K562 (cell line): ENCODE data around the gene CNR2. TPM values are rescaled to one million over a fixed set of nuclear protein-coding genes. Genes with fewer than 3 reads are reported as not detected.

Experiments
- LARP7 ChIP-seq: fragments of 450-650 bp; IDR thresholded peaks from 2 replicates; pipeline ENCODE4 v1.6.1; 2016
- NR2C2 ChIP-seq, 2 experiments: fragments of 200-800 bp in 1 of 2; sonication (Bioruptor generic) in 1 of 2; sonication (generic) in 1 of 2; formaldehyde crosslinking in 1 of 2; IDR thresholded peaks; 2 replicates each; pipeline versions ENCODE4 v1.6.1 to v1.8.0; 2016 to 2022; ENCODE audit warnings: mild to moderate bottlenecking in 1 of 2, missing compliant biosample characterization in 1 of 2, missing genetic modification characterization in 1 of 2, missing genetic modification reagents in 1 of 2
- PHB2 ChIP-seq: fragments of 450-650 bp; IDR thresholded peaks from 2 replicates; pipeline ENCODE4 v1.6.1; 2017; ENCODE audit warnings: low read depth
- SMARCA4 ChIP-seq: fragments of 450-650 bp; IDR thresholded peaks from 2 replicates; pipeline ENCODE4 v1.6.1; 2016
- TAF1 ChIP-seq: IDR thresholded peaks from 2 replicates; pipeline ENCODE4 v1.6.1; 2011; ENCODE audit warnings: mild to moderate bottlenecking, low read length, moderate library complexity; ENCODE audit not compliant: insufficient read depth, control insufficient read depth, severe bottlenecking; ENCODE audit errors: extremely low read depth
- THRAP3 ChIP-seq: fragments of 450-650 bp; IDR thresholded peaks from 2 replicates; pipeline ENCODE4 v1.6.1; 2016; ENCODE audit warnings: mild to moderate bottlenecking, inconsistent platforms, borderline replicate concordance
- YY1 ChIP-seq, 3 experiments: IDR thresholded peaks; 2 replicates each; pipeline ENCODE4 v1.6.1; 2011; ENCODE audit warnings: low read length in 2 of 3, mild to moderate bottlenecking in 2 of 3, moderate library complexity in 2 of 3, borderline replicate concordance in 1 of 3, control low read depth in 1 of 3, low read depth in 1 of 3; ENCODE audit not compliant: insufficient read depth in 3 of 3, insufficient replicate concordance in 2 of 3, control insufficient read depth in 1 of 3, insufficient read length in 1 of 3; ENCODE audit errors: extremely low read depth in 1 of 3
- polyA plus RNA-seq, 8 experiments: library from polyadenylated mRNA; depleted of rRNA in 4 of 8; stranded (reverse) in 5 of 8; unstranded in 3 of 8; fragments of >200 nt; fragmentation: Nextera tagmentation in 2 of 8; fragmentation: Illumina TruSeq in 1 of 8; extraction: Ambion mirVana in 2 of 8; extraction: Trizol in 1 of 8; gene quantifications; 2 replicates each; pipeline versions ENCODE4 v1.2.1 to v1.2.3, GENCODE V29; 2011 to 2014; ENCODE audit warnings: inconsistent platforms in 1 of 8, missing spikeins in 1 of 8
- total RNA-seq, 7 experiments: library from RNA; depleted of rRNA in 6 of 7; stranded (reverse); fragments of >200 nt in 6 of 7; fragmentation: Illumina TruSeq in 2 of 7; extraction: Trizol in 2 of 7; gene quantifications; 2 replicates each; pipeline versions ENCODE4 v1.2.1 to v1.2.3, GENCODE V29; 2011 to 2021; ENCODE audit warnings: low replicate concordance in 1 of 7
- TF ChIP-seq, protein P1 (sequence below), 2 experiments: fragments of 150-350 bp in 1 of 2; IDR thresholded peaks; 2 replicates each; pipeline ENCODE4 v1.6.1; 2012 to 2016; ENCODE audit warnings: low read depth in 2 of 2, low read length in 2 of 2, mild to moderate bottlenecking in 1 of 2, moderate library complexity in 1 of 2
- TF ChIP-seq, protein P2 (sequence below): fragments of 450-650 bp; conservative IDR thresholded peaks from 2 replicates; pipeline ENCODE4 v1.6.1; 2016; ENCODE audit warnings: missing genetic modification characterization, low read depth, mild to moderate bottlenecking, missing compliant biosample characterization, moderate library complexity
- TF ChIP-seq, protein P3 (sequence below): fragments of 200-800 bp; sonication (Bioruptor generic); IDR thresholded peaks from 2 replicates; pipeline ENCODE4 v1.6.1; 2016; ENCODE audit warnings: missing genetic modification characterization, missing compliant biosample characterization
- TF ChIP-seq, protein P4 (sequence below): fragments of 450-650 bp; IDR thresholded peaks from 2 replicates; pipeline ENCODE4 v1.7.1; 2018; ENCODE audit warnings: mild to moderate bottlenecking, low read depth; ENCODE audit not compliant: partially characterized antibody

Gene CNR2
- total and polyA plus RNA-seq, 9 of the 15 experiments (the other 6 are each of a cell fraction or from before 2014, with no cell fraction given), result not detected

DNA sequence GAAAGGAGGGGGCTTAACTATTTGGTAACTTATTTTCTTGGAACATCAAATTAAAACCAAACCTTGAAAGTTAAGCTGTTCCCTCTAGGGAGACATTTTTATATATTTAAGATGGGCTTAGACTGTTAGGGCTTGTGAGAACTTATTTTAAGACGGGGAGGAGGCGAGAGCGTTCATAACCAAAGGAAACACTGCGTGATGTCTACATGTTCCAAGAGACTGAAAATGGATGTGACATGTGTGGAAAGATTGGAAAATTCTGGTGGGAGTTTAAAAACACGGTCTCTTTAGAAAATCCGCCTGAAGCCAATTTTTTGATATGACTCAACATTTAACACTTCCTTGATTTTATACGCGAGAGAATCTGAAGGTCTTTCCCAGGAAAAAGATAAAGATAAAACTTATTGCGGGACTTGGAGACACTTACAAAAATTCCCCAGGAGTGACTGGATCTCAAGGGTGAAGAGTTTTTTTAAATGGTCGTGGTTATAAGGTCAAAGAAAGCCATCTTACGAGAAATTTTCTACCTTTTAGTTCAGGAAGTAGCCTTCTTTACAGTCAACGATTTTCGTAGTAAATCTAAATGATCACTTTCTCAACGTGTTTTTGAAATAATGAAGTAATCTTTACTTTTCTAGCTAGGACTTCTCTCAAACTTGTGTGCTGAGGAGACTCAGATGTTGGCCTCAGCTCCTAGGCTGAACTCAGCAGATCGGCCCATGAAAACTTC lies 47.3 kb upstream of the CNR2 start (continued):
- TF ChIP-seq, protein P1, sequence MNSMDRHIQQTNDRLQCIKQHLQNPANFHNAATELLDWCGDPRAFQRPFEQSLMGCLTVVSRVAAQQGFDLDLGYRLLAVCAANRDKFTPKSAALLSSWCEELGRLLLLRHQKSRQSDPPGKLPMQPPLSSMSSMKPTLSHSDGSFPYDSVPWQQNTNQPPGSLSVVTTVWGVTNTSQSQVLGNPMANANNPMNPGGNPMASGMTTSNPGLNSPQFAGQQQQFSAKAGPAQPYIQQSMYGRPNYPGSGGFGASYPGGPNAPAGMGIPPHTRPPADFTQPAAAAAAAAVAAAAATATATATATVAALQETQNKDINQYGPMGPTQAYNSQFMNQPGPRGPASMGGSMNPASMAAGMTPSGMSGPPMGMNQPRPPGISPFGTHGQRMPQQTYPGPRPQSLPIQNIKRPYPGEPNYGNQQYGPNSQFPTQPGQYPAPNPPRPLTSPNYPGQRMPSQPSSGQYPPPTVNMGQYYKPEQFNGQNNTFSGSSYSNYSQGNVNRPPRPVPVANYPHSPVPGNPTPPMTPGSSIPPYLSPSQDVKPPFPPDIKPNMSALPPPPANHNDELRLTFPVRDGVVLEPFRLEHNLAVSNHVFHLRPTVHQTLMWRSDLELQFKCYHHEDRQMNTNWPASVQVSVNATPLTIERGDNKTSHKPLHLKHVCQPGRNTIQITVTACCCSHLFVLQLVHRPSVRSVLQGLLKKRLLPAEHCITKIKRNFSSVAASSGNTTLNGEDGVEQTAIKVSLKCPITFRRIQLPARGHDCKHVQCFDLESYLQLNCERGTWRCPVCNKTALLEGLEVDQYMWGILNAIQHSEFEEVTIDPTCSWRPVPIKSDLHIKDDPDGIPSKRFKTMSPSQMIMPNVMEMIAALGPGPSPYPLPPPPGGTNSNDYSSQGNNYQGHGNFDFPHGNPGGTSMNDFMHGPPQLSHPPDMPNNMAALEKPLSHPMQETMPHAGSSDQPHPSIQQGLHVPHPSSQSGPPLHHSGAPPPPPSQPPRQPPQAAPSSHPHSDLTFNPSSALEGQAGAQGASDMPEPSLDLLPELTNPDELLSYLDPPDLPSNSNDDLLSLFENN (IDR thresholded peaks at IDR 0.05; ENCODE audit: low read depth in 2 of 2, low read length in 2 of 2), result no peak
- TF ChIP-seq, protein P2, sequence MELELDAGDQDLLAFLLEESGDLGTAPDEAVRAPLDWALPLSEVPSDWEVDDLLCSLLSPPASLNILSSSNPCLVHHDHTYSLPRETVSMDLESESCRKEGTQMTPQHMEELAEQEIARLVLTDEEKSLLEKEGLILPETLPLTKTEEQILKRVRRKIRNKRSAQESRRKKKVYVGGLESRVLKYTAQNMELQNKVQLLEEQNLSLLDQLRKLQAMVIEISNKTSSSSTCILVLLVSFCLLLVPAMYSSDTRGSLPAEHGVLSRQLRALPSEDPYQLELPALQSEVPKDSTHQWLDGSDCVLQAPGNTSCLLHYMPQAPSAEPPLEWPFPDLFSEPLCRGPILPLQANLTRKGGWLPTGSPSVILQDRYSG (tag), result no peak
- TF ChIP-seq NR2C2 (CRISPR knock-in tag; IDR thresholded peaks at IDR 0.05) (no peak), NR2C2 (tag; IDR thresholded peaks at IDR 0.05) (no peak), SMARCA4 (peak; percentile 28; the same call in 1 of the 2 replicates), THRAP3 (no peak), LARP7 (no peak), YY1 (IDR thresholded peaks at IDR 0.05; ENCODE audit: borderline replicate concordance in 1 of 3, control insufficient read depth in 1 of 3, extremely low read depth in 1 of 3, insufficient read depth in 3 of 3, insufficient read length in 1 of 3, insufficient replicate concordance in 2 of 3, low read depth in 1 of 3, low read length in 2 of 3) (no peak), PHB2 (no peak), TAF1 (no peak)
- TF ChIP-seq, protein P3, sequence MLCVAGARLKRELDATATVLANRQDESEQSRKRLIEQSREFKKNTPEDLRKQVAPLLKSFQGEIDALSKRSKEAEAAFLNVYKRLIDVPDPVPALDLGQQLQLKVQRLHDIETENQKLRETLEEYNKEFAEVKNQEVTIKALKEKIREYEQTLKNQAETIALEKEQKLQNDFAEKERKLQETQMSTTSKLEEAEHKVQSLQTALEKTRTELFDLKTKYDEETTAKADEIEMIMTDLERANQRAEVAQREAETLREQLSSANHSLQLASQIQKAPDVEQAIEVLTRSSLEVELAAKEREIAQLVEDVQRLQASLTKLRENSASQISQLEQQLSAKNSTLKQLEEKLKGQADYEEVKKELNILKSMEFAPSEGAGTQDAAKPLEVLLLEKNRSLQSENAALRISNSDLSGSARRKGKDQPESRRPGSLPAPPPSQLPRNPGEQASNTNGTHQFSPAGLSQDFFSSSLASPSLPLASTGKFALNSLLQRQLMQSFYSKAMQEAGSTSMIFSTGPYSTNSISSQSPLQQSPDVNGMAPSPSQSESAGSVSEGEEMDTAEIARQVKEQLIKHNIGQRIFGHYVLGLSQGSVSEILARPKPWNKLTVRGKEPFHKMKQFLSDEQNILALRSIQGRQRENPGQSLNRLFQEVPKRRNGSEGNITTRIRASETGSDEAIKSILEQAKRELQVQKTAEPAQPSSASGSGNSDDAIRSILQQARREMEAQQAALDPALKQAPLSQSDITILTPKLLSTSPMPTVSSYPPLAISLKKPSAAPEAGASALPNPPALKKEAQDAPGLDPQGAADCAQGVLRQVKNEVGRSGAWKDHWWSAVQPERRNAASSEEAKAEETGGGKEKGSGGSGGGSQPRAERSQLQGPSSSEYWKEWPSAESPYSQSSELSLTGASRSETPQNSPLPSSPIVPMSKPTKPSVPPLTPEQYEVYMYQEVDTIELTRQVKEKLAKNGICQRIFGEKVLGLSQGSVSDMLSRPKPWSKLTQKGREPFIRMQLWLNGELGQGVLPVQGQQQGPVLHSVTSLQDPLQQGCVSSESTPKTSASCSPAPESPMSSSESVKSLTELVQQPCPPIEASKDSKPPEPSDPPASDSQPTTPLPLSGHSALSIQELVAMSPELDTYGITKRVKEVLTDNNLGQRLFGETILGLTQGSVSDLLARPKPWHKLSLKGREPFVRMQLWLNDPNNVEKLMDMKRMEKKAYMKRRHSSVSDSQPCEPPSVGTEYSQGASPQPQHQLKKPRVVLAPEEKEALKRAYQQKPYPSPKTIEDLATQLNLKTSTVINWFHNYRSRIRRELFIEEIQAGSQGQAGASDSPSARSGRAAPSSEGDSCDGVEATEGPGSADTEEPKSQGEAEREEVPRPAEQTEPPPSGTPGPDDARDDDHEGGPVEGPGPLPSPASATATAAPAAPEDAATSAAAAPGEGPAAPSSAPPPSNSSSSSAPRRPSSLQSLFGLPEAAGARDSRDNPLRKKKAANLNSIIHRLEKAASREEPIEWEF (CRISPR knock-in tag), result peak; percentile 45; the same call in 1 of the 2 replicates
- TF ChIP-seq, protein P4, sequence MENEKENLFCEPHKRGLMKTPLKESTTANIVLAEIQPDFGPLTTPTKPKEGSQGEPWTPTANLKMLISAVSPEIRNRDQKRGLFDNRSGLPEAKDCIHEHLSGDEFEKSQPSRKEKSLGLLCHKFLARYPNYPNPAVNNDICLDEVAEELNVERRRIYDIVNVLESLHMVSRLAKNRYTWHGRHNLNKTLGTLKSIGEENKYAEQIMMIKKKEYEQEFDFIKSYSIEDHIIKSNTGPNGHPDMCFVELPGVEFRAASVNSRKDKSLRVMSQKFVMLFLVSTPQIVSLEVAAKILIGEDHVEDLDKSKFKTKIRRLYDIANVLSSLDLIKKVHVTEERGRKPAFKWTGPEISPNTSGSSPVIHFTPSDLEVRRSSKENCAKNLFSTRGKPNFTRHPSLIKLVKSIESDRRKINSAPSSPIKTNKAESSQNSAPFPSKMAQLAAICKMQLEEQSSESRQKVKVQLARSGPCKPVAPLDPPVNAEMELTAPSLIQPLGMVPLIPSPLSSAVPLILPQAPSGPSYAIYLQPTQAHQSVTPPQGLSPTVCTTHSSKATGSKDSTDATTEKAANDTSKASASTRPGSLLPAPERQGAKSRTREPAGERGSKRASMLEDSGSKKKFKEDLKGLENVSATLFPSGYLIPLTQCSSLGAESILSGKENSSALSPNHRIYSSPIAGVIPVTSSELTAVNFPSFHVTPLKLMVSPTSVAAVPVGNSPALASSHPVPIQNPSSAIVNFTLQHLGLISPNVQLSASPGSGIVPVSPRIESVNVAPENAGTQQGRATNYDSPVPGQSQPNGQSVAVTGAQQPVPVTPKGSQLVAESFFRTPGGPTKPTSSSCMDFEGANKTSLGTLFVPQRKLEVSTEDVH, result peak; percentile 38
